Thoracic aorta (tissue), 2 donors: ENCODE results near the gene ACADM. TPM values are rescaled to one million over a fixed set of nuclear protein-coding genes. Genes with fewer than 3 reads are reported as not detected.

ENCODE experiments used
- ATAC-seq: fragments of 150-250 bp; one replicate; pipeline ENCODE4 v1.8.0; 2017; ENCODE audit warnings: low read depth; ENCODE audit not compliant: insufficient number of reproducible peaks, low FRiP score
- DNase-seq: peaks from one replicate; pipeline ENCODE4 v3.0.0-alpha.2; 2020; ENCODE audit warnings: low spot score
- H3K27ac ChIP-seq, 2 donors: fragments of 200-600 bp; sonication (generic); 1 replicate in 1 of 2; 2 replicates in 1 of 2; pipeline ENCODE4 v1.5.1; 2016; ENCODE audit warnings: mild to moderate bottlenecking in 2 of 2, moderate library complexity in 2 of 2
- H3K27me3 ChIP-seq: fragments of 200-600 bp; sonication (generic); replicated peaks from 2 replicates; pipeline ENCODE4 v1.6.0; 2016; ENCODE audit warnings: mild to moderate bottlenecking; ENCODE audit not compliant: insufficient read depth
- H3K36me3 ChIP-seq: fragments of 200-600 bp; sonication (generic); one replicate; pipeline ENCODE4 v1.5.1; 2016
- H3K4me1 ChIP-seq, 2 donors: fragments of 200-600 bp; sonication (generic); 1 replicate in 1 of 2; 2 replicates in 1 of 2; pipeline versions ENCODE4 v1.5.1 to v1.6.0; 2016; ENCODE audit warnings: low read depth in 2 of 2, mild to moderate bottlenecking in 1 of 2; ENCODE audit not compliant: control insufficient read depth in 1 of 2
- H3K4me3 ChIP-seq: fragments of 200-600 bp; sonication (generic); 2 replicates; pipeline ENCODE4 v1.5.1; 2016; ENCODE audit warnings: mild to moderate bottlenecking
- H3K9me3 ChIP-seq: fragments of 200-600 bp; sonication (generic); 2 replicates; pipeline ENCODE4 v1.5.1; 2016
- total RNA-seq, 2 donors: library from RNA; depleted of rRNA; stranded (reverse); fragments of >200 nt; gene quantifications; one replicate each; pipeline versions ENCODE4 v1.1.0 to v1.2.3, GENCODE V29; 2016
- TF ChIP-seq, protein P1 (sequence below): fragments of 200-600 bp; sonication (generic); IDR thresholded peaks from one replicate; pipeline ENCODE4 v1.5.1; 2019; ENCODE audit warnings: antibody characterized with exemption

Gene ACADM
- total RNA-seq, 2 donors from 2014 or later = 22.3 to 29.3 TPM

DNA sequence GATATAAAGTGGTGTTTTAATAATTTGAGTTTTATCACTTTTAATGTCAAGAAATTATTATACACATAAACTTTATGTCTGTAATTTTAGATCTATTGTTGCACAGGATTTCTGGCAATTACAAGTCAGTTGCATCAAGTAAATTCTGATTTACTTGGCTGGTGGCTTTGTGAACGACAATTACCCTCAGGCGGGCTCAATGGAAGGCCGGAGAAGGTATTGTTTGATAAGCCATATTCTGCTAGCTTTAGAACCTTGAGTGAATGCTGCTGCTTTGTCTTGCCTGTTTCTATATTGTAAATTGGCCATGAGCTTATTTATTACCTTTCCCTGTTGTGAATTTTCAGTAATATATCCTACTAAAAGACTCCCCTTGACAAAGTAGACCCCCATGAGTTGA lies 67.6 kb downstream of the ACADM start:
- H3K36me3 ChIP-seq = peaks cover 48% of the 10 kb centered on the region
- TF ChIP-seq, protein P1, sequence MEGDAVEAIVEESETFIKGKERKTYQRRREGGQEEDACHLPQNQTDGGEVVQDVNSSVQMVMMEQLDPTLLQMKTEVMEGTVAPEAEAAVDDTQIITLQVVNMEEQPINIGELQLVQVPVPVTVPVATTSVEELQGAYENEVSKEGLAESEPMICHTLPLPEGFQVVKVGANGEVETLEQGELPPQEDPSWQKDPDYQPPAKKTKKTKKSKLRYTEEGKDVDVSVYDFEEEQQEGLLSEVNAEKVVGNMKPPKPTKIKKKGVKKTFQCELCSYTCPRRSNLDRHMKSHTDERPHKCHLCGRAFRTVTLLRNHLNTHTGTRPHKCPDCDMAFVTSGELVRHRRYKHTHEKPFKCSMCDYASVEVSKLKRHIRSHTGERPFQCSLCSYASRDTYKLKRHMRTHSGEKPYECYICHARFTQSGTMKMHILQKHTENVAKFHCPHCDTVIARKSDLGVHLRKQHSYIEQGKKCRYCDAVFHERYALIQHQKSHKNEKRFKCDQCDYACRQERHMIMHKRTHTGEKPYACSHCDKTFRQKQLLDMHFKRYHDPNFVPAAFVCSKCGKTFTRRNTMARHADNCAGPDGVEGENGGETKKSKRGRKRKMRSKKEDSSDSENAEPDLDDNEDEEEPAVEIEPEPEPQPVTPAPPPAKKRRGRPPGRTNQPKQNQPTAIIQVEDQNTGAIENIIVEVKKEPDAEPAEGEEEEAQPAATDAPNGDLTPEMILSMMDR = no peak
- H3K27ac ChIP-seq = no peak overlapping the region
- DNase-seq (no peak), ATAC-seq (no peak)
- H3K4me3 ChIP-seq = no peak overlapping the region
- H3K4me1 ChIP-seq = peaks cover 37 to 39% of the 10 kb centered on the region in 2 donors
- no peaks in the 10 kb centered on the region for H3K9me3 ChIP-seq
- H3K27me3 ChIP-seq = no peaks in the 10 kb centered on the region

DNA sequence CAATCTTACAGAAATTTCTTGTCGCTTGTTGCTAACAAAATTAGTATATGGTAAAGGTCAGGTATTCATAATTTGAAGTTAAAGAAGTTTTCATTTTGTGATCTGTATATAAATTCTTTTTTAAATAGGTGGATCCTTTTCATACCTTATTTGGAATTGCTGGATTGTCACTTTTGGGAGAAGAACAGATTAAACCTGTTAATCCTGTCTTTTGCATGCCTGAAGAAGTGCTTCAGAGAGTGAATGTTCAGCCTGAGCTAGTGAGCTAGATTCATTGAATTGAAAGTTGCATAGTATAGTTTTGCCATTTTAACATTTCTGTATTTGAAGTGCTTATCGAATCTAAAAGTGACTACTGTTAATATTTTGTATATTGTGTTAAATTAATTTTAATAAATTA lies 69.9 kb downstream of the ACADM start:
- peaks cover 48% of the 10 kb centered on the region for H3K36me3 ChIP-seq
- DNase-seq (no peak), ATAC-seq (no peak)

DNA sequence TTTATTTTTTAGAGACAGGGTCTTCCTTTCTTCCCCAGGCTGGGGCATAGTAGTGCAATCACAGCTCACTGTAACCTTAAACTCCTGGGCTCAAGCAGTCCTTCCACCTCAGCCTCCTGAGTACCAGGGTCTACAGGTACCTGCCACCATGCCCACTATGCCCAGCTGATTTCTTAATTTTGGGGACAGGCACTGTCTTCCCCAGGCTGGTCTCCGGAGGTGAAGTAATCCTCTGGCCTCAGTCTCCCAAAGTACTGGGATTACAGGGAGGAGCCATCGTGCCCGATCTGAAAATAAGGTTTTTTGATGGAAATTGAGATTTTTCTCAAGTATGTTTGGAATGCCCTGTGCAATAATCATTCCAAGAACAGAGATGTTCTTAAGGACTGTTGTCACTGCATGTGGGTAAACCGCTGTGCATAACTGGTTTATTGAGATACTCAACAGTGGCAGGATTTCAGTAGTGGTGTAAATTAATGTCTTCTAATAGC lies 71.2 kb downstream of the ACADM start:
- no peak for ATAC-seq
- H3K36me3 ChIP-seq = peaks cover 38% of the 10 kb centered on the region
- TF ChIP-seq, protein P1 = no peak

More for the DNA sequence above, 69.9 kb downstream of the ACADM start:
- TF ChIP-seq, protein P1 = no peak
- Histone ChIP-seq H3K9me3 (no peaks in the 10 kb centered on the region), H3K4me3 (no peak overlapping the region), H3K4me1 (peaks cover 16% of the 10 kb centered on the region in 2 donors), H3K27ac (no peak overlapping the region), H3K27me3 (no peaks in the 10 kb centered on the region)

DNA sequence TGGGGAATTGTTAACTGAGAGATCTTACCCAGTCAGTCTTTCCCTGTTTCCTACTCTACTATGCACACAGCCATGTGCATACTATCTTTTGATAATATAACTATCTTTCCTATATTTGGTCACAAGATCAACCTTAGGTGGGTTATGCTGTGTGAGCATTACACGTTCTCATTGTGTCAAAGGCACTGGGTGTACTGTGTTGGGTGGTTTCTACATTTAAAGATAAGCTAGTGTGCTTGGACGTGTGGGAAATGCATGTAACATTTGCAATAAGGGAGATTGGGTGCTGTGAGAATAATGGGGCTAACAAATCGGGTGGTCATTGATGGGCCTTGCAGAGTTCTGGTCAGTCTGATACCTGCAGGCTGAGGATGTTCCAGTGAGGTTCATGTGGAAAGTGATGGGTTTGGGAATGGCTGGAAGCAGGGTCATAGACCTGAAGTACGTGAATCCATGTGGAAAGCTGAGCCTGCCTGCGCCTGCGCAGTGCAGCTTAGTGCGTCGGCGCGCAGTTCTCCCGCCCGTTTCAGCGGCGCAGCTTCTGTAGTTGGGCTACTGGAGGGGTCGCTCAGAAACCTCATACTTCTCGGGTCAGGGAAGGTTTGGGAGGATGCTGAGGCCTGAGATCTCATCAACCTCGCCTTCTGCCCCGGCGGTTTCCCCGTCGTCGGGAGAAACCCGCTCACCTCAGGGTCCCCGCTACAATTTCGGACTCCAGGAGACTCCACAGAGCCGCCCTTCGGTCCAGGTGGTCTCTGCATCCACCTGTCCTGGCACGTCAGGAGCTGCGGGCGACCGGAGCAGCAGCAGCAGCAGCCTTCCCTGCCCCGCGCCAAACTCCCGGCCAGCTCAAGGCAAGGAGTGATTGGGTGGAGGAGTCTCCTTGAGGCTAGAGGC lies 72.1 kb downstream of the ACADM start, which contains the start of gene MSH4:
TSS of gene MSH4 (plus strand) at position 507 of the 897 bp plus-strand sequence. CDS start at position 611, 104 bp downstream.
- H3K36me3 ChIP-seq = peaks cover 31% of the 10 kb centered on the region
- TF ChIP-seq, protein P1 = no peak
- no peak for ATAC-seq

More for the DNA sequence above, 71.2 kb downstream of the ACADM start:
- Histone ChIP-seq H3K27ac (no peak overlapping the region), H3K4me1 (peaks cover 4% of the 10 kb centered on the region in 2 donors), H3K4me3 (no peak overlapping the region), H3K9me3 (no peaks in the 10 kb centered on the region), H3K27me3 (no peaks in the 10 kb centered on the region)
- DNase-seq = no peak

DNA sequence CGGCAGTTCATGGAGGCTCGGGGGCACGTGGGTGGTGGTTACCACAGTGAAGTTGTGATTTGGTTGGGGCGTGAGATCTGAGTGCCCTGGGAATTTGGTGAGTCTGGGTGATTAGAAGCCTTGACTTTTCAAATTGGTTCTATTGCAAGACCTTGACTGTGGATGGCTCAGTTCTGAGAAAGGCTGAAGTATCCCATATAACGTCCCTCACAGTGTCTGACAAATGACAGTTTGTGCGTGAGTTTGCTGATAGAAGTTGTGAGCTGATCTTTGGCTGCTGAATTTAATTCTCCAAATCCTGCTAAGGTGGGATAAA lies 72.7 kb downstream of the ACADM start:
- peaks cover 26% of the 10 kb centered on the region for H3K36me3 ChIP-seq
- H3K4me1 ChIP-seq = no peaks in the 10 kb centered on the region
- H3K9me3 ChIP-seq = no peaks in the 10 kb centered on the region
- no peak overlapping the region for H3K27ac ChIP-seq
- ATAC-seq (no peak), DNase-seq (no peak)
- TF ChIP-seq, protein P1 = no peak
- no peak overlapping the region for H3K4me3 ChIP-seq
- H3K27me3 ChIP-seq = no peaks in the 10 kb centered on the region

More for the DNA sequence above, 72.1 kb downstream of the ACADM start, which contains the start of gene MSH4:
- Histone ChIP-seq H3K4me1 (no peaks in the 10 kb centered on the region), H3K9me3 (no peaks in the 10 kb centered on the region), H3K4me3 (no peak within 1 kb of the TSS), H3K27ac (no peak within 1 kb of the TSS), H3K27me3 (no peaks in the 10 kb centered on the region)
- DNase-seq = no peak
